RWPE2 (cell line): ENCODE results near the gene MYH14.
"Not testable (repeated sequence)": the region's sequence is repeated elsewhere in the genome, so short reads cannot be mapped to it uniquely, and the experiment has no call there.

Experiments used
- ATAC-seq: fragments of 200-7000 bp; cut with Tn5 transposase; 3 replicates; pipeline ENCODE4 v1.9.1; 2021; ENCODE audit warnings: low read depth
- DNase-seq: peaks from one replicate; pipeline ENCODE4 v3.0.0-alpha.2; 2020; ENCODE audit warnings: low spot score
- H3K27ac ChIP-seq: fragments of 450-650 bp; 2 replicates; pipeline ENCODE4 v1.5.1; 2017; ENCODE audit warnings: mild to moderate bottlenecking; ENCODE audit not compliant: poor library complexity, severe bottlenecking
- H3K27me3 ChIP-seq: fragments of 250-450 bp; sonication (Bioruptor Pico); 2 replicates; pipeline ENCODE4 v1.5.1; 2021; ENCODE audit warnings: mild to moderate bottlenecking, moderate library complexity; ENCODE audit not compliant: insufficient read depth, poor library complexity, severe bottlenecking
- H3K36me3 ChIP-seq: fragments of 250-450 bp; sonication (Bioruptor Pico); 2 replicates; pipeline ENCODE4 v1.5.1; 2020; ENCODE audit warnings: low read depth, mild to moderate bottlenecking, moderate library complexity
- H3K4me1 ChIP-seq: fragments of 250-450 bp; sonication (Bioruptor Pico); 2 replicates; pipeline ENCODE4 v1.5.1; 2021; ENCODE audit warnings: mild to moderate bottlenecking, moderate library complexity; ENCODE audit not compliant: insufficient read depth, poor library complexity, severe bottlenecking
- H3K4me3 ChIP-seq: fragments of 250-450 bp; sonication (Bioruptor Pico); 2 replicates; pipeline ENCODE4 v1.5.1; 2021; ENCODE audit warnings: mild to moderate bottlenecking, moderate library complexity; ENCODE audit not compliant: severe bottlenecking
- H3K9me3 ChIP-seq: fragments of 250-450 bp; sonication (Bioruptor Pico); 2 replicates; pipeline ENCODE4 v1.5.1; 2021; ENCODE audit warnings: mild to moderate bottlenecking, moderate library complexity; ENCODE audit not compliant: severe bottlenecking
- CTCF ChIP-seq: fragments of 450-650 bp; IDR thresholded peaks from one replicate; pipeline ENCODE4 v1.5.1; 2017; ENCODE audit warnings: mild to moderate bottlenecking, moderate library complexity; ENCODE audit not compliant: poor library complexity, severe bottlenecking

The MYH14 gene

GRCh38 chr19:50230379-50231351, 27.2 kb downstream of the MYH14 start:
- TF ChIP-seq CTCF, result no peak
- H3K4me3 ChIP-seq, result no peak overlapping the region
- H3K27me3 ChIP-seq, result no peaks in the 10 kb centered on the region
- no peak overlapping the region for H3K27ac ChIP-seq
- ATAC-seq (no peak), DNase-seq (no peak)
- H3K36me3 ChIP-seq, result no peaks in the 10 kb centered on the region
- no peaks in the 10 kb centered on the region for H3K4me1 ChIP-seq
- H3K9me3 ChIP-seq, result no peaks in the 10 kb centered on the region

GRCh38 chr19:50231417-50231816, 28.0 kb downstream of the MYH14 start:
- ATAC-seq, H3K36me3 ChIP-seq, H3K4me1 ChIP-seq, H3K4me3 ChIP-seq, H3K27ac ChIP-seq, H3K9me3 ChIP-seq, H3K27me3 ChIP-seq, DNase-seq: not testable (repeated sequence)

GRCh38 chr19:50231821-50232220, 28.4 kb downstream of the MYH14 start:
- Histone ChIP-seq H3K27me3 (no peaks in the 10 kb centered on the region), H3K9me3 (no peaks in the 10 kb centered on the region), H3K4me1 (no peaks in the 10 kb centered on the region), H3K27ac (no peak overlapping the region), H3K36me3 (no peaks in the 10 kb centered on the region), H3K4me3 (no peak overlapping the region)
- no peak for TF ChIP-seq CTCF
- ATAC-seq (no peak), DNase-seq (no peak)

GRCh38 chr19:50232600-50232999, 29.2 kb downstream of the MYH14 start:
- Histone ChIP-seq H3K27me3 (no peaks in the 10 kb centered on the region), H3K36me3 (no peaks in the 10 kb centered on the region), H3K4me3 (no peak overlapping the region), H3K27ac (no peak overlapping the region), H3K9me3 (no peaks in the 10 kb centered on the region), H3K4me1 (no peaks in the 10 kb centered on the region)
- DNase-seq (no peak), ATAC-seq (no peak)
- TF ChIP-seq CTCF, result no peak

GRCh38 chr19:50233308-50233910, 30.0 kb downstream of the MYH14 start:
- TF ChIP-seq CTCF, result no peak
- ATAC-seq (no peak), DNase-seq (no peak)
- Histone ChIP-seq H3K4me1 (no peaks in the 10 kb centered on the region), H3K4me3 (no peak overlapping the region), H3K27me3 (no peaks in the 10 kb centered on the region), H3K36me3 (no peaks in the 10 kb centered on the region), H3K27ac (no peak overlapping the region), H3K9me3 (no peaks in the 10 kb centered on the region)

GRCh38 chr19:50237493-50237892, 34.1 kb downstream of the MYH14 start:
- not testable (repeated sequence) for H3K4me3 ChIP-seq, H3K9me3 ChIP-seq, H3K27ac ChIP-seq, DNase-seq, H3K27me3 ChIP-seq, H3K36me3 ChIP-seq, H3K4me1 ChIP-seq, ATAC-seq
